Activated naive CD8-positive, alpha-beta T cell treated with anti-CD3 and anti-CD28 coated beads, Interleukin-2, amount 10 ng/mL, durations not matched to agents 7 days and 5 days (primary cell): Measurements from ENCODE around the gene TLN1. TPM values are rescaled to one million over a fixed set of nuclear protein-coding genes. Genes with fewer than 3 reads are reported as not detected.

Experiments
- ATAC-seq: fragments of 150-1000 bp; cut with Tn5 transposase; one replicate; pipeline ENCODE4 v1.10.0; 2021; ENCODE audit warnings: low read depth, moderate library complexity
- POLR2A ChIA-PET: fragments of 350-600 bp; sonication (Branson Sonifier 250); formaldehyde crosslinking; loops from one replicate; lab custom pipeline; 2021; ENCODE audit warnings: antibody characterized with exemption; lab: Charles Lee
- DNase-seq: peaks from one replicate; pipeline ENCODE4 v3.0.0; 2021
- H3K27ac Mint-ChIP-seq: one replicate; pipeline ENCODE4 v1.8.0; 2022; ENCODE audit warnings: mild to moderate bottlenecking, mixed read lengths
- H3K27me3 Mint-ChIP-seq: one replicate; pipeline ENCODE4 v1.8.0; 2022; ENCODE audit warnings: mild to moderate bottlenecking, moderate library complexity, mixed read lengths
- H3K36me3 Mint-ChIP-seq: one replicate; pipeline ENCODE4 v1.8.0; 2021; ENCODE audit warnings: mild to moderate bottlenecking, mixed read lengths
- H3K4me1 Mint-ChIP-seq: one replicate; pipeline ENCODE4 v1.8.0; 2021; ENCODE audit warnings: mixed read lengths
- H3K4me3 Mint-ChIP-seq: one replicate; pipeline ENCODE4 v1.8.0; 2022; ENCODE audit warnings: mild to moderate bottlenecking, moderate library complexity, mixed read lengths
- H3K9me3 Mint-ChIP-seq: one replicate; pipeline ENCODE4 v1.8.0; 2021; ENCODE audit warnings: mixed read lengths
- total RNA-seq, 2 experiments: library from RNA; stranded (reverse); gene quantifications; one replicate each; pipeline ENCODE4 v1.2.3, GENCODE V29; 2021

The TLN1 gene
- total RNA-seq, 2 experiments from 2014 or later, result 381 to 388 TPM

DNA sequence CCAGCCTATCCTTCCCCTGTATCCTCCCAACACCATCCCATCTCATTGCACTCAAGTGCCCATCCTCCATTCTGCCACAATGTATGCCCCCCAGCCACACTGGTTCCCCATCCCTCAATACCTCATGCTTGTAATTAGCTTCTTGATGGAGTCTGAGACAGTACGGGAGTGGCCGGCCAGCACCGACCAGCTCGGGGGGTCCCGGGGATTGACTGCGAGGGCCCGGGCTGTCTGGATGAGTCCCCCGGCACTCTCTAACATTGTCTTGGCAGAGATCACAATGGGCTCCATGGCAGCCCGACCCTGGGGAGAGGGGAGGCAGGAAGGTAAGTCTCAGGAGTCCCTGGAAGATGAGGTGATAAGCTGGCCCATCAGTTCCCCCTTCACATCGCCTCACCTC, 25.0 kb downstream of the TLN1 start:
- Mint-ChIP-seq H3K27me3 (no peaks in the 10 kb centered on the region), H3K36me3 (peaks cover 55% of the 10 kb centered on the region), H3K27ac (no peak overlapping the region), H3K9me3 (no peaks in the 10 kb centered on the region), H3K4me3 (no peak overlapping the region), H3K4me1 (no peaks in the 10 kb centered on the region)
- ATAC-seq (no peak), DNase-seq (no peak)
- POLR2A ChIA-PET, result no interaction called here

DNA sequence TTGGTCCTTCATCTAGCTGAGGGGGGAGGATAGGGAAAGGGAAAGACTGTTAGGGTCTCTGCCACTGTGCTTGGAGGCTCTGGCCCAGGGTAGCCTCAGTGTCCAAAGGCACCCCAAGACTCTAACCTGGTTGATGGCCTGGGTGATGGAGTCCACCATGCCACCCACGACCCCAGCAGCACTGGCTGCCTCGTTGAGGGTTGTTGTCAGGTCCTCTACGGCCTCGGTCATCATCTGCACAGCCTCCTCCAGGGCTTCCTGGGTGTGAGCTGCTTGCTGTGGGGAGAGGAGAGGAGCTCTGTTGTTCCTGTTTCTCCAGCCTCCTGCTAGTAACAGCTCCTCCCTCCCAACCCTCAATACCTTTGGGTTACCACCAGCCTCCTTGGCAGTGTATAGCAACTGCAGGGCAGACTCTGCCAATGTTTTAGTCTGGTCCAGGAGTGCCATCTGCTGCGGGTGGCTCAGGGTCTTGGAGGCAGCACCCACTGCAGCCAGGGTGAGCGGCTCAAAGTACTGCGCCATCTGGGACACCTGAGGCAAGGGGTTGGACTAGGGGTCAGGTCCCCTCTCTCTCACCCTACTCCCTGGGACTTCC, 26.1 kb downstream of the TLN1 start:
- POLR2A ChIA-PET, result no interaction called here
- Mint-ChIP-seq H3K4me1 (no peaks in the 10 kb centered on the region), H3K36me3 (peaks cover 52% of the 10 kb centered on the region)

DNA sequence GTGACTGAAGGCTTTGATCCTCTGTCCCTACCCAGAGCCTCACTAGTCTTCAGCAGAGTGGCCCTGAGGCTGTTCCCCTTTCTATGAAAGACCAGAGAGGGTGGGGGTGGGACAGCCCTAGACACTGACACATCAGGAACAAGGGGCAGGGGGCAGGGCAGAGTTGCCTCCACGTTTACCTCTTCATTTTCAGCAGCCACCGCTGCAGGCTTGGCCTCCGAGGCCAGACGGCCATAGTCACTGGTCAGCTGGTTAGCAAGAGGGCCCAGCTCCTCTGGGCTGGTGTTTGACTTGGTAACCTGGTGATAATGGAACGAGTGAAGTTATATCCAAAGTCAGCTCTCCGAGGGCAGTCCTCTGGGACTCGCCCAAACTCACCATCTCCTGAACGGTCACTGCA, 26.6 kb downstream of the TLN1 start:
- no peaks in the 10 kb centered on the region for H3K4me1 Mint-ChIP-seq
- H3K27me3 Mint-ChIP-seq, result no peaks in the 10 kb centered on the region
- H3K27ac Mint-ChIP-seq, result no peak overlapping the region
- ATAC-seq (no peak), DNase-seq (no peak)
- H3K36me3 Mint-ChIP-seq, result peaks cover 47% of the 10 kb centered on the region
- H3K9me3 Mint-ChIP-seq, result no peaks in the 10 kb centered on the region
- POLR2A ChIA-PET, result interaction anchor here (1.3 kb wide), 1 partner anchor 9 kb away, joined by 3 read pairs; no protein-coding TSS in a partner anchor
- H3K4me3 Mint-ChIP-seq, result no peak overlapping the region

More for the DNA sequence above, 26.1 kb downstream of the TLN1 start:
- H3K4me3 Mint-ChIP-seq, result no peak overlapping the region
- no peak overlapping the region for H3K27ac Mint-ChIP-seq
- no peaks in the 10 kb centered on the region for H3K9me3 Mint-ChIP-seq
- no peaks in the 10 kb centered on the region for H3K27me3 Mint-ChIP-seq
- ATAC-seq (peak; percentile 22), DNase-seq (no peak)

DNA sequence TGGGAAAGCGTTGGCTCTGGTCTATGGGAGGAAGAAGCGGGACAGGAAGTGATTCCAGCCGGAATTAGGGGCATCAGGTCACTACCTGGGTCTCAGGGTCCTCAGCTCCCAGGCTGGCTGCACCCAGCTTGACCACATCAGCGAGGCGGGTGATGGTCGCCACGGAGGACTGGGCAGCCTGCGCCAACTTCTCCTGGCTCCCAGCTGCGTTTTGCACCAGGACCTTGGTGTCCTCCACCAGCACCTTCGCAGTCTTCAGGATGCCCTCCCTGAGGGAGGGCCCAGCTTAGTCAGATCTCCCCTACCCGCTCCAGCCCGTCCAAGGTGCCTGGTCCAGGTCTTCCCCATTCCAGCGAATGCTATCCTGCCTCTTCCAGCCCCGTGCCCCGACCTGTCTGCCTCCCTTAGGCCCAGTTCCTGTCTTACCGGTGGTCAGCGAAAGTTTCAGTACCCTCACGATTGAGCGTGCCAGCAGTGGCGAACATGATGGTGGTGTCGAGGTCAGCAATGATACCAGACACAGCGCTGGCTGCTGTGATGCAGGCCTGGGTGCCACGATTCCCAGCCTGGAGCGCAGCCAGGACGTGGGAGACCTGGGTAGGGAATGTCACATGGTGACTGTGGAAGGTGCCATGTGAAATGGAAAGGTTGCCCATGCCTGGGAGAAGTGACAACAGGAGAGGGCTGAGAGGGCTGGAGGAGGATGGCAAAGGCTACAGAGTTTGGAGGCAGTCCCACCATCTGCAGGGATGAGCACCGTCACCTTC, 27.9 kb downstream of the TLN1 start:
- Mint-ChIP-seq H3K4me1 (no peaks in the 10 kb centered on the region), H3K27ac (no peak overlapping the region), H3K4me3 (no peak overlapping the region), H3K27me3 (no peaks in the 10 kb centered on the region), H3K9me3 (no peaks in the 10 kb centered on the region), H3K36me3 (peaks cover 41% of the 10 kb centered on the region)
- POLR2A ChIA-PET, result interaction anchor here (1.3 kb wide), 1 partner anchor 8 kb away, joined by 3 read pairs; no protein-coding TSS in a partner anchor
- DNase-seq, result no peak
- ATAC-seq, result no peak

DNA sequence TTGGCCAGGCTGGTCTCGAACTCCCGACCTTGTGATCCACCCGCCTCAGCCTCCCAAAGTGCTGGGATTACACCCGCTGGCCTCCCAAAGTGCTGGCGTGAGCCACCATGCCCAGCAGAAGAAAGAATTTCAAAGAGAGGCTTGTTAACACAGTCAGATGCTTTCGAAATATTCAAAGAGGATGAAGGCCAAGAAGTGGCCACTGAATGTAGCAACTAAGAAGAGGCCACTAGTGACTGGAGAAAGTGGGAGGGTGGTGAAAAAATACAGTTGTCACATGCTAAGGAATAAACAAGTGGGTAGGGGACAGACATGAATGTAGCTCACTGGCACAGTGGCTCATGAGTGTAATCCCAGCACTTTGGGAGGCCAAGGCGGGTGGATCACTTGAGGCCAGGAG, 29.3 kb downstream of the TLN1 start:
- ATAC-seq (no peak), DNase-seq (no peak)
- no peaks in the 10 kb centered on the region for H3K9me3 Mint-ChIP-seq
- H3K36me3 Mint-ChIP-seq, result peaks cover 36% of the 10 kb centered on the region
- H3K4me1 Mint-ChIP-seq, result no peaks in the 10 kb centered on the region
- POLR2A ChIA-PET, result no interaction called here
- no peaks in the 10 kb centered on the region for H3K27me3 Mint-ChIP-seq
- no peak overlapping the region for H3K4me3 Mint-ChIP-seq
- no peak overlapping the region for H3K27ac Mint-ChIP-seq

DNA sequence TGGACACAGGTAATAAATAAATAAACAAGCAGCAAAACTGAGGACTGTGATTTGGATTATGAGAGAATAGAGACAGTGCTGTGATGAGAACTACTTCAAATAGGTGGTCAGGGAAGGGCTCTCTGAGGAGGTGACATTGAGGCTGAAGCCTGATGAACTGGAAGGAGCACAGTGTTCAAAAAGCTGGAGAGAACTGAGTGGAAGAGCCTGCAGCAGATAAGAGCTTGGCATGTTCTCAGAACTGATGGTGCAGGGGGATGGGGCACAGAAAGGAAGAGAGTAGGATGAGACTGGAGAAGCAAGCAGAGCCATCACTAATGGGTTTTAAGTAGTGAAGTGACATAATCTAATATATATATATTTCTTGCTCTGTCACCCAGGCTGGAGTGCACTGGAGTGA, 31.1 kb downstream of the TLN1 start:
- ATAC-seq, result no peak
- POLR2A ChIA-PET, result no interaction called here
- H3K4me1 Mint-ChIP-seq, result peaks cover 5% of the 10 kb centered on the region
- no peaks in the 10 kb centered on the region for H3K27me3 Mint-ChIP-seq
- H3K9me3 Mint-ChIP-seq, result no peaks in the 10 kb centered on the region
- H3K36me3 Mint-ChIP-seq, result peaks cover 34% of the 10 kb centered on the region
- no peak overlapping the region for H3K4me3 Mint-ChIP-seq
- DNase-seq, result no peak
- H3K27ac Mint-ChIP-seq, result no peak overlapping the region

DNA sequence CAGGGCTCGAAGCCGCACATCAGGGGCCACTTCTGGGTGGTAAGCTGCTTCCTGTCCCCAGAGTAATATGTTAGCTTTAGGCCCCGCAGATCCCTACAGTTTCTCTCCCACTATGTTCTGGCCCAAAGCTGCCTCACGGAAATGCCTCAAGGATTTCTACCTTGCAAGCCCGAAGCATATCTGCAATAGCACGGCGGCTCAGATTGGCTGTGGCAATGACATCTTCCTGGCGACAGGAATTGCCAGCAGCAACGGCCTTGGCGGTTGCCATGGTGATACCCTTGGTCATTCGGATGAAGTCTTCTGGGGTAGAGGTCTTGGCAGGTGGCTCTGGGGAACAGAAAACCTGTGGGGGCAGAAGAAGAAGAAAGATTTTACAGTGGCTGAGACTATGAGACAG, 32.0 kb downstream of the TLN1 start:
- peaks cover 34% of the 10 kb centered on the region for H3K36me3 Mint-ChIP-seq
- no peaks in the 10 kb centered on the region for H3K9me3 Mint-ChIP-seq
- no peaks in the 10 kb centered on the region for H3K27me3 Mint-ChIP-seq
- H3K4me1 Mint-ChIP-seq, result peaks cover 5% of the 10 kb centered on the region
- POLR2A ChIA-PET, result no interaction called here
- ATAC-seq (no peak), DNase-seq (no peak)
- no peak overlapping the region for H3K27ac Mint-ChIP-seq
- H3K4me3 Mint-ChIP-seq, result no peak overlapping the region

DNA sequence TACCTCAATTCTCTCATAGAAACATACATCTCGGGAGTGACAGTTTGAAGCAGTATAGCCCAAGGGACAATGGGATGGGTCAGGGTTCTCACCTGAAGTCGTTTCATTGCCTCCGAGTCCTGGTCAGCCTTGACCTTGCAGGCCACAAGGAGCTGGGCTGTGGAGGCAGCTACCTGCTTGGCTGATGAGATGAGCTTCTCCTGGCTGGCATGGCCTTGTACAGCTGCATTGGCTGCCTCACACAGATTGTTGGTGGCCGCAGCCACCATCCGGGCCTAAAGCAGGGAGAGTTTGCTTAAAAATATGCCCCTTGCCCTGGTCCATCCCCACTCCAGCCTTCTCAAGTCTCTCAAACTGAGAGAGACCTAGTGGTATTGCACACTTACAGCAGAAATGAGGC, 33.8 kb downstream of the TLN1 start:
- no peak overlapping the region for H3K27ac Mint-ChIP-seq
- H3K27me3 Mint-ChIP-seq, result no peaks in the 10 kb centered on the region
- H3K4me1 Mint-ChIP-seq, result peaks cover 5% of the 10 kb centered on the region
- no peak for DNase-seq
- no peak for ATAC-seq
- peaks cover 24% of the 10 kb centered on the region for H3K36me3 Mint-ChIP-seq
- POLR2A ChIA-PET, result no interaction called here
- H3K9me3 Mint-ChIP-seq, result no peaks in the 10 kb centered on the region
- no peak overlapping the region for H3K4me3 Mint-ChIP-seq

DNA sequence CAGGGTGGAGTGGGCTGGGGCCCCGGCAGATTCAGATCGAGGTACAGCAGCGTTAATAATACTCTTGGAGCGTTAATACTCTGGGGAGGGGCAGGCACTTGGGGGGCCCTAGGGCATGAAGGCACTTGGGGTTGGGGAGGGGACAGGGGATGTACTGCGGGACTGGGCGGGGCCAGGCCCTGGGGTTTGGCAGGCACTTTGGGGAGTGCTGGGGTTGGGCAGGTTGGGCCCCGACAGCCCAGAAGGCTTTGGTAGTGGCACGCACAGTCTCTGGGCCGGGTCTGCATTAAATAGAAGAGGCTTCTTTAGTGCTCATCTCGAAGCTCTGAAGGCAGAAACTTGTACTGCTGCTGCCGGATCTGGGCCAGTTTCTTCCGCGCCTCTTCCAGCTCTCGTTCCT, 34.5 kb downstream of the TLN1 start:
- ATAC-seq (no peak), DNase-seq (no peak)
- Mint-ChIP-seq H3K36me3 (peaks cover 18% of the 10 kb centered on the region), H3K27ac (no peak overlapping the region), H3K4me3 (no peak overlapping the region), H3K9me3 (no peaks in the 10 kb centered on the region), H3K27me3 (no peaks in the 10 kb centered on the region), H3K4me1 (peaks cover 5% of the 10 kb centered on the region)
- POLR2A ChIA-PET, result interaction anchor here (1.4 to 1.6 kb wide), 3 partner anchors 34 to 51 kb away, joined by 4 to 9 read pairs (median 5); partner anchors contain the start of genes CREB3 and TLN1

DNA sequence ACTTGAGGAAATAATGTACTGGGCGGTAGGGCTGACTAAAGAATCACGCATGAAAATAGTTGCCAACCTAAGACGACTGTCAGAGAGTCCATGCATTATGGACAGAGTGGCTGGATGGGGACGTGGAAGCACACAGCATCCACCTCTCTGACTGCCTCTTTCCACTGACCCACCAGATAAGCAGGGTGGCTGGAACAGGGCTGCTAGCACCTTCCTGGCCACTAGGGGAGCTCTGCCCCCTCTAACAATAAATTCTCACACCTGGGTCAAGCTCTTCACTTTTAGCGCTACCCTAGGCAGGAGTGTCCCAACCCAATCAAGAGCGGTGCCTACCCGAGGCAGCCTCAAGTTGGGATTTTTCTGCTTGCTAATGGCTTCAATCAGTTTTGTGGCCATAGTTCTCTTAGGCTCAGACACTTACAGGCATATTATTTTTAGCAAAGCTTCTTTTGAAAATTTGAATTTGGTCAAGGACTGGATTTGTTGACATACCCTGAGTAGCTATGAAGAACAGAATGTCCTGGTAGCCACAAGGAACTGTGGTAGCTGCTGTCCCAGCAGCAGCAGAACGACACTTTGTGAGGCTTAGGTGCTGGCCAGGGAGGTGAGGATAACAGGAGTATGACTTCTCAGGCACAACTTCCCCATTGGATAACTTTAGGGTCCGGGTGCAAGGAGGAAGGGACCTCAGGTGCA, 35.3 kb downstream of the TLN1 start:
- Mint-ChIP-seq H3K27ac (no peak overlapping the region), H3K4me1 (peaks cover 9% of the 10 kb centered on the region), H3K9me3 (no peaks in the 10 kb centered on the region), H3K27me3 (no peaks in the 10 kb centered on the region), H3K4me3 (no peak overlapping the region), H3K36me3 (peaks cover 18% of the 10 kb centered on the region)
- ATAC-seq (peak; percentile 81), DNase-seq (peak; percentile 55)
- POLR2A ChIA-PET, result interaction anchor here (0.6 to 1.6 kb wide), 9 partner anchors 8 to 93 kb away, joined by 3 to 9 read pairs (median 5); partner anchors contain the start of genes ARHGEF39, CREB3, GBA2 and RGP1

DNA sequence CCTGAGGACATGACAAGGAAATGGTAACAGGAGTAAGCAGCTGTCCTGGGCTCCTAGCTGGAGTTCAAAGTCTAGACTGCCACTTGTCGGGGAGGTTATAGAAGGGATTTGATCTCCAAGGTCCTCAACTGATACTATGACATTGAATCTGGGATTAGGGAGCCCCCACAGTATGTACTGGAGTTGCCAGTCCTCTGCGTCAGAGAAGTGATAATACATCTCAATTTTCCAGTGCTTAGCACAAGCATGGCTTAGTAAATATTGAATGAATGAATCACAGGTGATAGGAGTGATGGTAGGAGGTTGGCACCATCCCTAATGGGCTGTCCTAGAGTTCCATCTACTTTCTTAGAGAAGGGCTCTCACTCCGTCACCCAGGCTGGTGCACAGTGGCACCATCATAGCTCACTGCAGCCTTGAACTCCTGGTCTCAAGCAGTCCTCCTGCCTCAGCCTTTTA, 36.0 kb downstream of the TLN1 start:
- peaks cover 9% of the 10 kb centered on the region for H3K4me1 Mint-ChIP-seq
- DNase-seq, result no peak
- no peak for ATAC-seq
- H3K36me3 Mint-ChIP-seq, result peaks cover 18% of the 10 kb centered on the region
- H3K9me3 Mint-ChIP-seq, result no peaks in the 10 kb centered on the region
- no peaks in the 10 kb centered on the region for H3K27me3 Mint-ChIP-seq
- POLR2A ChIA-PET, result interaction anchor here (1.2 to 1.6 kb wide), 7 partner anchors 9 to 84 kb away, joined by 3 to 9 read pairs (median 5); partner anchors contain the start of genes ARHGEF39, CREB3, GBA2 and RGP1
- no peak overlapping the region for H3K4me3 Mint-ChIP-seq
- H3K27ac Mint-ChIP-seq, result no peak overlapping the region

DNA sequence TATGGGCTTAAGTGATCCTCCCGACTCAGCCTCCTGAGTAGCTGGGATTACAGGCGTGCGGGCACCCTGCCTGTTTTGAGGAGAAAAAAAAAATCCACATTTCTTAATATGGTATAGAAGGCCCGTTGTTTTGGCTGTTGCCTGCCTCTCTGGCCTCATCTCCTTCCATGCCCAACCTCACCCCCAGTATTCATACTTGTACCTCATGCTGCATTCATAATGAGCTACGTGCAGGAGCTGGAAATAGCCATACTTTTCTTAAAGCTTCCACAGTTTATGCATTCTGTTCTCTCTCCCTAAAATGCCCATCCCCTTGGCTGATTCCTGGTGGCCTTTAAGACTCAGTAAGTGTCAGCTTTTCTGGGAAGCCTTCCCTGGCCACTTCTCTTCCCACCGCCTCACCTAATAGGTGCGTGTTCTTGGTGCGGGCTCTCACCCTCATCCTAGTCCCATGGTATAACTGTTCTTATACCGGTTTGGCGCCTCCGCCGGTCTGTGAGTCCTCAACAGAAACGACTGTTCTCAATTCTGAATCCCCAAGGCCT, 40.2 kb downstream of the TLN1 start:
- Mint-ChIP-seq H3K4me1 (peaks cover 15% of the 10 kb centered on the region), H3K9me3 (no peaks in the 10 kb centered on the region), H3K4me3 (peak overlapping the region; percentile 91), H3K27ac (no peak overlapping the region), H3K36me3 (peaks cover 6% of the 10 kb centered on the region), H3K27me3 (no peaks in the 10 kb centered on the region)
- POLR2A ChIA-PET, result interaction anchor here (0.7 to 2.8 kb wide), 6 partner anchors 27 to 61 kb away, joined by 3 to 11 read pairs (median 6); partner anchors contain the start of genes ARHGEF39, CREB3 and TLN1
- DNase-seq, result no peak
- no peak for ATAC-seq

DNA sequence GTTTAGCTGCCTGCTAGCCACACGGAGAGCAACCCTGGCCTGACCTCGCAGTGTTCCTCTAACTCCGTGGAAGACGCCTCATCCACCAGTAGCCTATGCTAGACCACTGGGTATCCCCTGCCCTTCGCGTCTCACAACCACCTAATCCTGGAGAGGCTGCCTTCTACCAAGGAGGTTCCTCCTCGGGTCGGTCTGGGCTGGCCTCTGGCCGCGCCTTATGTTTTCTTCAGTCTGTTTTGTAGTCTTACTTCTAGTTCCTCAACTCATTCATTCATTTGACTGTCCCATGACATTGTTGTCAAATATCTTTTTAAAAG, 40.7 kb downstream of the TLN1 start:
- Mint-ChIP-seq H3K27me3 (no peaks in the 10 kb centered on the region), H3K36me3 (peaks cover 1% of the 10 kb centered on the region), H3K4me1 (peaks cover 12% of the 10 kb centered on the region), H3K9me3 (no peaks in the 10 kb centered on the region), H3K4me3 (peak overlapping the region; percentile 91), H3K27ac (peak overlapping the region; percentile 78)
- POLR2A ChIA-PET, result interaction anchor here (0.7 to 2.8 kb wide), 7 partner anchors 27 to 532 kb away, joined by 3 to 11 read pairs (median 6); partner anchors contain the start of genes ARHGEF39, CREB3 and TLN1
- DNase-seq (no peak), ATAC-seq (no peak)
